ENCODE measurements around the gene SERPINE3. TPM values are rescaled to one million over a fixed set of nuclear protein-coding genes. Genes with fewer than 3 reads are reported as not detected.

Gene SERPINE3
- total RNA-seq, 4 donors from 2014 or later: not detected

- Histone ChIP-seq H3K27ac (no peak overlapping the region), H3K4me1 (no peaks in the 10 kb centered on the region), H3K9me3 (no peaks in the 10 kb centered on the region), H3K27me3 (no peaks in the 10 kb centered on the region), H3K4me3 (no peak overlapping the region), H3K36me3 (no peaks in the 10 kb centered on the region)
- TF ChIP-seq POLR2A (IDR thresholded peaks at IDR 0.05) (no peak), CTCF (IDR thresholded peaks at IDR 0.05) (no peak)
- no peak for DNase-seq
These were observed 3.2 kb downstream of the SERPINE3 start for GRCh38 chr13:51342706-51343105.

GRCh38 chr13:51343475-51343874 lies 4.0 kb downstream of the SERPINE3 start:
- no peak overlapping the region for H3K4me3 ChIP-seq
- TF ChIP-seq POLR2A (IDR thresholded peaks at IDR 0.05): no peak
- TF ChIP-seq CTCF (IDR thresholded peaks at IDR 0.05): no peak
- H3K27me3 ChIP-seq: no peaks in the 10 kb centered on the region
- no peaks in the 10 kb centered on the region for H3K36me3 ChIP-seq
- H3K4me1 ChIP-seq: no peaks in the 10 kb centered on the region
- no peak overlapping the region for H3K27ac ChIP-seq
- DNase-seq: no peak
- H3K9me3 ChIP-seq: no peaks in the 10 kb centered on the region

- Histone ChIP-seq H3K9me3 (no peaks in the 10 kb centered on the region), H3K27ac (no peak overlapping the region), H3K27me3 (no peaks in the 10 kb centered on the region), H3K36me3 (no peaks in the 10 kb centered on the region), H3K4me3 (no peak overlapping the region), H3K4me1 (no peaks in the 10 kb centered on the region)
- no peak for TF ChIP-seq POLR2A (IDR thresholded peaks at IDR 0.05)
- no peak for TF ChIP-seq CTCF (IDR thresholded peaks at IDR 0.05)
- no peak for DNase-seq
These were observed 6.9 kb downstream of the SERPINE3 start for GRCh38 chr13:51346397-51346796.

GRCh38 chr13:51347099-51347498 lies 7.6 kb downstream of the SERPINE3 start:
- no peak overlapping the region for H3K4me3 ChIP-seq

GRCh38 chr13:51348069-51348967 lies 8.8 kb downstream of the SERPINE3 start:
- H3K4me1 ChIP-seq: no peaks in the 10 kb centered on the region
- no peak overlapping the region for H3K27ac ChIP-seq
- H3K4me3 ChIP-seq: no peak overlapping the region
- DNase-seq: no peak
- no peaks in the 10 kb centered on the region for H3K36me3 ChIP-seq
- no peaks in the 10 kb centered on the region for H3K27me3 ChIP-seq
- TF ChIP-seq POLR2A (IDR thresholded peaks at IDR 0.05) (no peak), CTCF (IDR thresholded peaks at IDR 0.05) (no peak)
- H3K9me3 ChIP-seq: no peaks in the 10 kb centered on the region

More at GRCh38 chr13:51347099-51347498, 7.6 kb downstream of the SERPINE3 start:
- Histone ChIP-seq H3K27ac (no peak overlapping the region), H3K36me3 (no peaks in the 10 kb centered on the region), H3K27me3 (no peaks in the 10 kb centered on the region), H3K4me1 (no peaks in the 10 kb centered on the region), H3K9me3 (no peaks in the 10 kb centered on the region)
- no peak for TF ChIP-seq CTCF (IDR thresholded peaks at IDR 0.05)
- no peak for TF ChIP-seq POLR2A (IDR thresholded peaks at IDR 0.05)
- no peak for DNase-seq
